Measurements from ENCODE around the gene CYS1. TPM values are rescaled to one million over a fixed set of nuclear protein-coding genes. Genes with fewer than 3 reads are reported as not detected.

CYS1 gene
- total and polyA plus RNA-seq, 5 donors = 4.9 to 13.3 (median 6.7) TPM

DNA sequence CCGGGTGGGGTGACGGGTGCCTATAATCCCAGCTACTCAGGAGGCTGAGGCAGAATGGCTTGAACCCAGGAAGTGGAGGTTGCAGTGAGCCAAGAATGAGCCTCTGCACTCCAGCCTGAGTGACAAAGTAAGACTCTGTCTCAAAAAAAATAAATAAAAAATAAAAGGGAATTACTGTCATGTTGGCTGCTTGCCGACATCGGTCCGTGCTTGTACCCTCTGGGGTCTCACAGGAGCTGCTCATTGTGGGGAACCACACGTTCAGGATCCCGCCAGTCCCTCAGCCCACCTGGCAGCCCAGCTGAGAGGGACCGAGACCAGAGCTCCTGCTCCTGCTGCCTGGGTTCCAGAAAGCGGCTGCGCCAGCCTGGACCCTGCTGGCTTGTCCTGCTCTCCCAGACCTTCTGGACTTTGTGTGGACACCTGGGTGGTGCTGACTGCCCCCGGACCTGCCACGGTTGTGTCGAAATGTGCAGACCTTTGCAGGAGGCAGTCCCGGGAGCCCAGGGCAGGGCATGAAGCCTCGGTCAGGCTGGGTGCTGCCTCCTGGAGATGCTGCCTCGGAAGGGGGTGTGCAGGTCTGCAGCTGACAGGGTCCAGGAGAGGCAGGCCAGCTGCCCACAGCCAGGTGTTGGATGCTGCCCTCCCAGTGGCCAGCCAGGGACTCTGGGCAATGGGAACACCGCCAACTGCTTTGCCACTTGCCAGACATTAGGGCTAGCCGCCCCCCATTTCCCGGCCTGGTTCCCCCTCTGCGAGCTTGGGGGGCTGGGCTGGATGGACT lies 20.5 kb downstream of the CYS1 start:
- Histone ChIP-seq H3K27me3 (ENCODE audit: control insufficient read depth, insufficient read depth) (no peaks in the 10 kb centered on the region), H3K9me3 (ENCODE audit: control insufficient read depth, low read length) (no peaks in the 10 kb centered on the region), H3K27ac (ENCODE audit: low read length) (no peak overlapping the region), H3K4me1 (ENCODE audit: control insufficient read depth, insufficient read depth, low read length) (no peaks in the 10 kb centered on the region), H3K4me3 (ENCODE audit: low read length) (no peak overlapping the region)
- peak in 1 of 3 donors; percentile 40 for DNase-seq
- WGBS = 85% methylated on average over 20 of the region's 20 CpGs
- no peak for ATAC-seq
- intact Hi-C loops (cut with DNase I) = loop anchor here in 1 of 4 donors (10.0 kb wide), 2 partner anchors 75 to 245 kb away; no protein-coding TSS in a partner anchor

DNA sequence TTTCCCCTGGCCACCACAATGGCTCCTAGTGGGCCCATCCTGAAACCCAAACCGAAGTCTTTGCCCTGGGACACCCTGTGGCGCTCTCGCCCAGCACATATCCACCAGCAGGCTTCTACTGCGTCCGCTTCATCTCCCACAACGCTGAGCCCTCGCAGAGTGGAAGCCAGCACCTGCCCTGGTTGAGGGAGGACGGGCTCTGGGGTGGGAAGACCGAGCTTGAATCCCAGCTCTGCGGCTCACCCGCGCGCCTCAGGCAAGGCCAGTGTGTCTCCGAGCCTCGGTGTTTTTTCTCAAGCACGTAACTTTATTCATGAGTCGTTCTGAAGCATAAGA lies 21.2 kb downstream of the CYS1 start:
- intact Hi-C loops (cut with DNase I) = loop anchor here in 1 of 4 donors (10.0 kb wide), 2 partner anchors 74 to 244 kb away; no protein-coding TSS in a partner anchor
- no peak for ATAC-seq
- no peak overlapping the region for H3K4me3 ChIP-seq (ENCODE audit: low read length)
- no peaks in the 10 kb centered on the region for H3K9me3 ChIP-seq (ENCODE audit: control insufficient read depth, low read length)
- H3K4me1 ChIP-seq (ENCODE audit: control insufficient read depth, insufficient read depth, low read length) = no peaks in the 10 kb centered on the region
- WGBS = 94% methylated on average over 17 of the region's 17 CpGs
- no peaks in the 10 kb centered on the region for H3K27me3 ChIP-seq (ENCODE audit: control insufficient read depth, insufficient read depth)
- DNase-seq = peak in 1 of 3 donors; percentile 36
- H3K27ac ChIP-seq (ENCODE audit: low read length) = no peak overlapping the region

DNA sequence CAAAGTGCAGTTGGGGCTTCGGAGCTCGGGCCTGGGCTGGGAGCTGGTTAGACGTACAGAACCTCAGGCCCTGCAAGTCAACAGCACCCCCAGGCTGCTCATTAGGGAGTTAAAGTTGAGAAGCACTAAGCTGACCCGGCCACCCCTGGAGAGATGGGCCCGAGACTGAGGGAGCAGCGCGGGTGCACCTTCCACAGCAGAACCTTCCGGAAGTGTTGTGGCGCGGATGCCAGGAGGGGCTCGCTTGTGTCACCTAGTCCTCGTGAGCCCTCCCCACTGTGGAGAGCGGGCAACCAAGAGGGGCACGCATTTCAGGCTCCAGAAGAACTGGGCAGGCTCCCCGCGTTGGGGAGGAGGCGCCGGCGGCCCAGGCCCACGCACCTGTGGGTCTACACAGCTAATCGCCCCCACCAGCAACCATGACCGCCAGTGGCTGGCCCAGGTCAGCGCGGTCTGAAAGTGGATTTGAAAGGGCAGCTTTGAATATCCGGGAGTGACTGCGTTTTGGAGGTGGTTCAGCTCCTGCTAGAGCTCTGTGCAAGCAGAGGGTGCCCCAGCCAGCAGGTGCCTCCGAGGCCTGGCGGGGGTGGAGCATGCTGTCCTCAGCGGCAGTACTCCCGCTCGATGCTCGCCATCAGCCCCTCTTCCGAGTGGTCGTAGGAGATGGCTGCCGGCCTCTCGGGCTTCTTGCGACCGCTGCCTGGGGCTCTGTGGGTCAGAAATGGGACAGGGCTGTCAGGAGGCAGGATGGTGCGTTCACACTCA lies 21.8 kb downstream of the CYS1 start:
- intact Hi-C loops (cut with DNase I) = loop anchor here in 1 of 4 donors (10.0 kb wide), 2 partner anchors 74 to 244 kb away; no protein-coding TSS in a partner anchor
- Histone ChIP-seq H3K27ac (ENCODE audit: low read length) (no peak overlapping the region), H3K4me3 (ENCODE audit: low read length) (no peak overlapping the region), H3K9me3 (ENCODE audit: control insufficient read depth, low read length) (no peaks in the 10 kb centered on the region), H3K4me1 (ENCODE audit: control insufficient read depth, insufficient read depth, low read length) (no peaks in the 10 kb centered on the region), H3K27me3 (ENCODE audit: control insufficient read depth, insufficient read depth) (no peaks in the 10 kb centered on the region)
- DNase-seq = peak in 1 of 3 donors; percentile 59
- peak in 1 of 2 donors; percentile 4 for ATAC-seq
- WGBS = 93% methylated on average over 39 of the region's 39 CpGs

DNA sequence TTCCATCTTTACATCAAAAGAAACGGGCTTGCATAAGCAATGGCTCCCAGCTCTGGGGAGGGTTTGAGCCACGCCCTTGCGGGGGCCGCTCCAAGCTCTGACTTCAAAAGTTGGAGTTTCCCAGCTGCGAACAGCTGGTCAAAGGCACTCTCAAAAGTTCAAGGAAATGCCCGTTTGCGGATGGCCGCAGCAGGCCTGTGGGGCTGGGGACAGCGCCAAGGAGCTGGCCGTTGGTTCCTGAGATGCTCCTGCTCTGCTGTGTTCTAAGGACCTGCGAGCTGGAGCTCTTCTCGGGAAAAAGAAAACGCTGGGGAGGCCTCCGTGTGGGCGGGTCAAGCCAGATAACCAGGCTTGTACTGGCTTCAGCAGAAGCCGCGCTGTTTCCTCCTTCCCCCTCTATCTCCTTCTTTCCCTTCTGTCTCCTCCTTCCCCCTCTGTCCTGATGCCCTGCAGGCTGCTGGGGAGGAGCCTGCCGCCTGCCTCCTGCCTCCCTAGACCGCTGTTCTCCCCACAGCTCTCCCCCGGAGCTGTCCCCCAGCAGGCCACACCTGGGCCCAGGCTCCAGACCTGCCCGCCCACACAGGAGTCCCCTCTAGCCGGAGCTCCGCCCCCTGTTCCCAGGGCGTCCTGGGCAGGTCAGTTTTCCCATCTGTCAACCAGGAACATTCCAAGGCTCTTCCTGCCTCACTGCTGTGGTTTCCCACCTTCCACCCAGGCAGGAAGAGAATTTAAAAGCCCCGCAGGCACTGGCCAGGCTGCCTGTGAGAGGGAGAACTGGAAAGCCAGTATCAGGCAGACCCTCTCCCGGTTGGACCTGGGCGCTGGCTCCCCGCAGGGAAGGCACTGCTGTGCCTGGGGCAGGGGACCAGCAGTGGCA lies 22.7 kb downstream of the CYS1 start:
- Histone ChIP-seq H3K27me3 (ENCODE audit: control insufficient read depth, insufficient read depth) (no peaks in the 10 kb centered on the region), H3K9me3 (ENCODE audit: control insufficient read depth, low read length) (no peaks in the 10 kb centered on the region), H3K4me1 (ENCODE audit: control insufficient read depth, insufficient read depth, low read length) (no peaks in the 10 kb centered on the region), H3K4me3 (ENCODE audit: low read length) (no peak overlapping the region), H3K27ac (ENCODE audit: low read length) (peak overlapping the region; percentile 60)
- DNase-seq (peak; percentile 83 to 90 (median 90)), ATAC-seq (peak; percentile 58 to 65)
- WGBS = 21% methylated on average over 28 of the region's 28 CpGs
- intact Hi-C loops (cut with DNase I) = loop anchor here in 1 of 4 donors (10.0 kb wide), 2 partner anchors 73 to 243 kb away; no protein-coding TSS in a partner anchor

DNA sequence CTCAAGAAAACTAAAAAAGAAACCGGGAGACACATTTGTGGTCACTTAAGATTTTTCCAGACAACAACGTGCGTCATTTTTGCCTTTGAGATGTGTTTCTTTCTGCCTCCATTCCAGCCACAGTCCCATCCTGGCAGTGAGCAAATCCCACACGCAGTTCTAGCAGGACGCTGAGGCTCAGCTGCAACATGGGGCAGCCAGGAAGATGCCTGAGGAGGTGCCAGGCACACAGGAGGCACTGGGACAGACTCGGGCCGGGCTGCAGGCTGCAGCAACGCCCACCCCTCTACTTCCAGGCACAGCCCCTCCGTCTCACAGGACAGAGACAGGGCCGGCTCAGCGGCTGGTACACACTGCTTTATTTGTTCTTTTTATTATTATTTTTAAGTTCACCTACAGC lies 23.8 kb downstream of the CYS1 start:
- Histone ChIP-seq H3K9me3 (ENCODE audit: control insufficient read depth, low read length) (no peaks in the 10 kb centered on the region), H3K4me1 (ENCODE audit: control insufficient read depth, insufficient read depth, low read length) (no peaks in the 10 kb centered on the region), H3K27ac (ENCODE audit: low read length) (no peak overlapping the region), H3K4me3 (ENCODE audit: low read length) (no peak overlapping the region), H3K27me3 (ENCODE audit: control insufficient read depth, insufficient read depth) (no peaks in the 10 kb centered on the region)
- ATAC-seq (no peak), DNase-seq (peak in 1 of 3 donors; percentile 35)
- intact Hi-C loops (cut with DNase I) = loop anchor here in 1 of 4 donors (10.0 kb wide), 2 partner anchors 72 to 242 kb away; no protein-coding TSS in a partner anchor
- 74% methylated on average over 11 of the region's 11 CpGs for WGBS

DNA sequence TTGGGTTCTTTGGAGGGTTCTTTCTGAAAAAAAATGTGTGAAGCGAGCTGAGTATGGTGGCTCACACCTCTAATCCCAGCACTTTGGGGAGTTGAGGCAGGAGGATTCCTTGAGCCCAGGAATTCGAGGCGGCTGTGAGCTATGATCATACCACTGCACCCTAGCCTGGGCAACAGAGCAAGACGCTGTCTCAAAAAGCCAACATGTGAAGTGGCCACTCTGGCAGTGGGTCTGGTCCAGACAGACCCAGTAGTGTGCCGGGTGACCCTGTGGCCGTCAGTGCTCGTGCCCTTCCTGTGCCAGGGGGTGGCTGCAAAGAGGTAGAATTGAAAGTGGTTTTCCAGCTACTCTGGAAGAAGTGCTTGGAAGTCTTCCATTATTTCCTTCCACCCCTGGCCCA lies 25.2 kb downstream of the CYS1 start:
- no peak overlapping the region for H3K27ac ChIP-seq (ENCODE audit: low read length)
- 89% methylated on average over 7 of the region's 7 CpGs for WGBS

DNA sequence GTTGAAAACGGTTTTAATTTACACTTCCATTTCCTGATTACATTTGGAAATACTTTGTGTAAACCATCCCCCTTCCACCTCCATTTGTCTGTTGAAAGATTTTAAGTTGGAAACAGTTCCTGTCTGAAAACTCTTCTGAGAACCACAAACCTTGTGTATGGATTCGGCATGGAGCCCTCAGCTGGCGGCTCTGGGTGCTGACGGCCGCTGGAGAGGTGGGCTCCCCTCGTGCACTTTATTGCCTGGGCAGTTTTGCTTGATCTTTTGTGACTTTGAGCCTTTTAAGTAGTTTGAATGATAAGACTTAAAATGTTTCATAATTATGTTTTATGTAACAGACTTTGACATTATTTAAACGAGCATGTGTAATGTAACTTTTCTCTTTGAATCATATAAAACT lies 25.8 kb downstream of the CYS1 start:
- H3K4me3 ChIP-seq (ENCODE audit: low read length) = no peak overlapping the region
- no peaks in the 10 kb centered on the region for H3K27me3 ChIP-seq (ENCODE audit: control insufficient read depth, insufficient read depth)
- WGBS = 60% methylated on average over 7 of the region's 7 CpGs
- H3K4me1 ChIP-seq (ENCODE audit: control insufficient read depth, insufficient read depth, low read length) = no peaks in the 10 kb centered on the region
- no peaks in the 10 kb centered on the region for H3K9me3 ChIP-seq (ENCODE audit: control insufficient read depth, low read length)
- no peak overlapping the region for H3K27ac ChIP-seq (ENCODE audit: low read length)
- DNase-seq (peak in 1 of 3 donors; percentile 47), ATAC-seq (no peak)
- intact Hi-C loops (cut with DNase I) = loop anchor here in 1 of 4 donors (10.0 kb wide), 2 partner anchors 70 to 240 kb away; no protein-coding TSS in a partner anchor

More for the DNA sequence above, 25.2 kb downstream of the CYS1 start:
- no peaks in the 10 kb centered on the region for H3K27me3 ChIP-seq (ENCODE audit: control insufficient read depth, insufficient read depth)
- intact Hi-C loops (cut with DNase I) = loop anchor here in 1 of 4 donors (10.0 kb wide), 2 partner anchors 70 to 240 kb away; no protein-coding TSS in a partner anchor
- H3K4me3 ChIP-seq (ENCODE audit: low read length) = no peak overlapping the region
- no peak for ATAC-seq
- no peaks in the 10 kb centered on the region for H3K4me1 ChIP-seq (ENCODE audit: control insufficient read depth, insufficient read depth, low read length)
- no peaks in the 10 kb centered on the region for H3K9me3 ChIP-seq (ENCODE audit: control insufficient read depth, low read length)
- peak in 1 of 3 donors; percentile 47 for DNase-seq

DNA sequence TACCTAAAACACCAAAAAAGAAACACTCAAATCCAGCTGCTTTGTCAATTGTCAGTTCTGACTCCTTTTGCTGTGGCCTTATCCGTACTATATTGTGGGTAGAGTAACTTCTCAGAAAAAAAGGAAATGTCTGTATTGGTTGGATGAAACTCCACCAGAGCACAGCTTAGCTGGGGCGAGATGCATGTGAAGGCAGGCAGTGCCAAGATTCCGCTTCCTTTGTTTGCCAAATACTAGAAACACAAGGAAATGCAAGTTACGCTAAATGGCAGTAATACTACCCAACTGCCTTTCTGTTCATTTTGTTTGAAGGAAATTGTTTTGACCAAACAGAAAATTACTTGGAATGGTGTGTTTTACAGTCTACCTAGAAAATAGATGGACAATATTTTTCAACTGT lies 26.9 kb downstream of the CYS1 start:
- intact Hi-C loops (cut with DNase I) = loop anchor here in 1 of 4 donors (10.0 kb wide), 2 partner anchors 69 to 239 kb away; no protein-coding TSS in a partner anchor
- Histone ChIP-seq H3K27ac (ENCODE audit: low read length) (no peak overlapping the region), H3K4me3 (ENCODE audit: low read length) (no peak overlapping the region), H3K9me3 (ENCODE audit: control insufficient read depth, low read length) (no peaks in the 10 kb centered on the region), H3K4me1 (ENCODE audit: control insufficient read depth, insufficient read depth, low read length) (no peaks in the 10 kb centered on the region), H3K27me3 (ENCODE audit: control insufficient read depth, insufficient read depth) (no peaks in the 10 kb centered on the region)
- no peak for DNase-seq
- ATAC-seq = peak in 1 of 2 donors; percentile 15
- 62% methylated on average over 4 of the region's 4 CpGs for WGBS

DNA sequence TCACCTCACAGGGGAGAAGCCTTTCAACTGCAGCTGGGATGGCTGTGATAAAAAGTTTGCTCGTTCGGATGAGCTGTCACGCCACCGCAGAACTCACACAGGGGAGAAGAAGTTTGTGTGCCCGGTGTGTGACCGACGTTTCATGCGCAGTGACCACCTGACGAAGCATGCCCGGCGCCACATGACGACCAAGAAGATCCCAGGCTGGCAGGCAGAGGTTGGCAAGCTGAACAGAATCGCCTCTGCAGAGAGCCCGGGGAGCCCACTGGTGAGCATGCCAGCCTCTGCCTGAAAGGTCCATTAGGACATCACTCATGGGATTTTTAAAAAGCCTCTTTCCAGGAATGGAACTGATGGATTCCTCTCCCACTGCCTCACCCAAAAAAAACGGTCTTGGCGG lies 28.0 kb downstream of the CYS1 start:
- Histone ChIP-seq H3K4me3 (ENCODE audit: low read length) (no peak overlapping the region), H3K27me3 (ENCODE audit: control insufficient read depth, insufficient read depth) (no peaks in the 10 kb centered on the region), H3K4me1 (ENCODE audit: control insufficient read depth, insufficient read depth, low read length) (no peaks in the 10 kb centered on the region), H3K9me3 (ENCODE audit: control insufficient read depth, low read length) (no peaks in the 10 kb centered on the region), H3K27ac (ENCODE audit: low read length) (no peak overlapping the region)
- no peak for ATAC-seq
- 87% methylated on average over 16 of the region's 16 CpGs for WGBS
- intact Hi-C loops (cut with DNase I) = loop anchor here in 1 of 4 donors (10.0 kb wide), 2 partner anchors 67 to 237 kb away; no protein-coding TSS in a partner anchor
- peak in 2 of 3 donors; percentile 40 to 46 for DNase-seq

DNA sequence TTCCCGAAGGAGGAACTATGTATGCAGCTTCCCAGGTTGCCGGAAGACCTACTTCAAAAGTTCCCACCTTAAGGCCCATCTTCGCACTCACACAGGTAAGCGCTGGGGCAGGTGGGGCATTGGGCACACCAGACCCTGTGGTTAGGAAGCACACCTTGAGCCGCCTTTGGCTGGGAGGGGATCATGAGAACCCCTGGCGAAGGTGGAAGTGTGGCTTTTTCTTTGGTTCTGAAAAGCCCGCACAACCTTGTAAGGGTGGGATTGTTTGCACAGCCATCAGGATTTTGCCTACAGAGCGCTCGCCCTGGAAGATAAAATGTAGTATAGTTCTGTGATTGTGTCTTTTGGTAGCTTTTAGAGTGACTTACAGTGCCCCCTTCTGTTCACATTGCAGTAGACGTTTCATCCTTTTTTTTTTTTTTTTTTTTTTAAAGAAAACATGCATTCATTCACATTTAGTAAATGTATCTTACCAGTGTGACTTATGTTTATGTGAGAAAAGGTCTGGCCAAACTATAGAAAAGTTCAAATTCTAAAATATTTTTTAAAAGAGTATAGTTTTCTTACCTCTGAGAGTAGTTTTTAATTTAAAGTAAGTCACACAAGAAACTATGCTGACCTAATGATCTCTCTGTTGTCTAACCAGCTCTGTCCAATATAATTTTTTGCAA lies 31.6 kb downstream of the CYS1 start:
- Histone ChIP-seq H3K4me3 (ENCODE audit: low read length) (no peak overlapping the region), H3K4me1 (ENCODE audit: control insufficient read depth, insufficient read depth, low read length) (peaks cover 5% of the 10 kb centered on the region), H3K27ac (ENCODE audit: low read length) (no peak overlapping the region), H3K27me3 (ENCODE audit: control insufficient read depth, insufficient read depth) (no peaks in the 10 kb centered on the region), H3K9me3 (ENCODE audit: control insufficient read depth, low read length) (no peaks in the 10 kb centered on the region)
- ATAC-seq = no peak
- intact Hi-C loops (cut with DNase I) = loop anchor here in 3 of 4 donors (2.0 to 10.0 kb wide), 5 partner anchors 64 to 236 kb away; no protein-coding TSS in a partner anchor
- 57% methylated on average over 10 of the region's 10 CpGs for WGBS
- peak in 2 of 3 donors; percentile 40 to 53 for DNase-seq

Measured in right cardiac atrium (tissue), 5 donors.